Measurements from ENCODE around the gene EIF4E2.
"Not testable (repeated sequence)": the region's sequence is repeated elsewhere in the genome, so short reads cannot be mapped to it uniquely, and the experiment has no call there.

EIF4E2 gene

DNA sequence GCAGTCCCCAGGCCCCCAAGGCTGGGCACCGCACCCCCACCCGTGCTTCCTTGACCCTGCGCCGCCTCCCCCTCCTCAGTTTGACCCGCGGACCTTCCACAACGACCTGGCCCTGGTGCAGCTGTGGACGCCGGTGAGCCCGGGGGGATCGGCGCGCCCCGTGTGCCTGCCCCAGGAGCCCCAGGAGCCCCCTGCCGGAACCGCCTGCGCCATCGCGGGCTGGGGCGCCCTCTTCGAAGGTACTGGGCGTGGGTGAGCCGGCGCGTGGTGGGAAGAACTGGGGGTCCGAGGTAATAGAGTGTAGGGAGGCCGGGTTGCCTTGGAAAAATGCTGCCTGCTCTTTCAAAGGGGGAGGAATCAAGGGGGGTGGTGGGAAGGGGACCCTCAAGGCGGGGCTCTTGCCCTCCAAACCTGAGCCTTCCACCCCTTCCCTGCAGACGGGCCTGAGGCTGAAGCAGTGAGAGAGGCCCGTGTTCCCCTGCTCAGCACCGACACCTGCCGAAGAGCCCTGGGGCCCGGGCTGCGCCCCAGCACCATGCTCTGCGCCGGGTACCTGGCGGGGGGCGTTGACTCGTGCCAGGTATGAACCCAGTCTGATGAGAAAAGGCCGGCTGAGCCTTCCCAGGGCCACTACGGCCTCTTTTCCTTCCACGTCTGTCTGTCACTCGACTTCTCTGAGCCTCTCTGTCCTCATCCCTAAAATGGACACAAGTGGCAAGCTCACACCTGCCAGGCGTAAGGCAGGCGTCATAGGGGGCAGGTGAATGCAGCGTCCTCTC lies 27.7 kb upstream of the EIF4E2 start:
- no peak for DNase-seq (ENCODE audit: low read depth)

DNA sequence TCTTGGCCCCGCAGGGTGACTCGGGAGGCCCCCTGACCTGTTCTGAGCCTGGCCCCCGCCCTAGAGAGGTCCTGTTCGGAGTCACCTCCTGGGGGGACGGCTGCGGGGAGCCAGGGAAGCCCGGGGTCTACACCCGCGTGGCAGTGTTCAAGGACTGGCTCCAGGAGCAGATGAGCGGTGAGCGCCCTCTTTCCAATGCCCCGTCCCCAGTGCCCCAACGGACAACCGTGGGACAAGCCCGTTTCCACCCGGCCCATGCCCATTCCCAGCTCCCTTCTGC lies 27.1 kb upstream of the EIF4E2 start:
- no peak for DNase-seq (ENCODE audit: low read depth)

DNA sequence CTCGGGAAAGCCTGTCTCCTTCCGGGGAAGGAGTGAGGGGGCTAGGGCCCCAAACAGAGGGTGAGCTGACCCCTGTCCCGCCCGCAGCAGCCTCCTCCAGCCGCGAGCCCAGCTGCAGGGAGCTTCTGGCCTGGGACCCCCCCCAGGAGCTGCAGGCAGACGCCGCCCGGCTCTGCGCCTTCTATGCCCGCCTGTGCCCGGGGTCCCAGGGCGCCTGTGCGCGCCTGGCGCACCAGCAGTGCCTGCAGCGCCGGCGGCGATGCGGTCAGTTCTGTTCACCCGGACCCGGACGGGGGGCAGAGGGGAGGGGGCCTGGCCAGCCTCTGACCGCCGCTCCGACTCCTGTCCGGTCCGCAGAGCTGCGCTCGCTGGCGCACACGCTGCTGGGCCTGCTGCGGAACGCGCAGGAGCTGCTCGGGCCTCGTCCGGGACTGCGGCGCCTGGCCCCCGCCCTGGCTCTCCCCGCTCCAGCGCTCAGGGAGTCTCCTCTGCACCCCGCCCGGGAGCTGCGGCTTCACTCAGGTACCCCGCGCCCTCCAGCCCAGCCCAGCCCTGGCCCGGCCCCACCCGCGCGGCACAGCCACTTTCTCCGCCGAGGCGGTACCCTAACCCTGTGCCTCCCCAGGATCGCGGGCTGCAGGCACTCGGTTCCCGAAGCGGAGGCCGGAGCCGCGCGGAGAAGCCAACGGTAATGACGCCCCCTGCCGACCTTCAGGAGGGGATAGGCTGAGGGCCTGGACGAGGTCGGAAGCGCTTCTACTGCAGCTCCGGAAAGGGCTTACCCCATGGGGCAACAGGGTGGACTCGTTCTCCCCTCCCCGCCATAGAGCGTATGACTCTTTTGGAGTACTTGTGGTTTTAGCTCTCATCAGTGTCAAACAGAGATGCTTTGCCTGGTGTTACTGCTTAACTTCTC lies 26.5 kb upstream of the EIF4E2 start:
- no peak for DNase-seq (ENCODE audit: low read depth)

DNA sequence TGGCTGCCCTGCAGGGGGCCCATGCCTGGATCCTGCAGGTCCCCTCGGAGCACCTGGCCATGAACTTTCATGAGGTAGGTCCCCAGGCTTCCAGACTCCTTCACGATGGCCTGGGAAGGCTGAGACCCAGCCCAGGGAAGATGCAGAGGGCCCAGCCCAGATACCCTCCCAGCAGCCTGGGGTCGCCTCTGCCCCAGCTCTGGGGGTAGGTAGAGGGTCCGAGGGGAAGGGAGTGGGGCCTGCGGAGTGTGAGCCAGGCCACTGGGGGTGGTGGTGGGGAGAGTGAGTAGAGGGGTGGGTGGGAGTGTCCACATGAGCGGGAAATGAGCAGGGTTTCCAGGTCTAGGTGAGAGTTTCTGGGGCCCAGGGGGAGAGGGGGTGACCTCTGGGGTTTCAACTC lies 25.7 kb upstream of the EIF4E2 start:
- DNase-seq (ENCODE audit: low read depth): no peak

DNA sequence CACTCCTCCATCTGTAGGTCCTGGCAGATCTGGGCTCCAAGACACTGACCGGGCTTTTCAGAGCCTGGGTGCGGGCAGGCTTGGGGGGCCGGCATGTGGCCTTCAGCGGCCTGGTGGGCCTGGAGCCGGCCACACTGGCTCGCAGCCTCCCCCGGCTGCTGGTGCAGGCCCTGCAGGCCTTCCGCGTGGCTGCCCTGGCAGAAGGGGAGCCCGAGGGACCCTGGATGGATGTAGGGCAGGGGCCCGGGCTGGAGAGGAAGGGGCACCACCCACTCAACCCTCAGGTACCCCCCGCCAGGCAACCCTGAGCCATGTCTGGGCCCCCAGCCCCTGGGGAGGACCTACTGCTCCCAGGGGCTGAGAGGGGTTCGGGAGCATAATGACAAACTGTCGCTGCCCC lies 25.3 kb upstream of the EIF4E2 start:
- DNase-seq (ENCODE audit: low read depth): no peak

DNA sequence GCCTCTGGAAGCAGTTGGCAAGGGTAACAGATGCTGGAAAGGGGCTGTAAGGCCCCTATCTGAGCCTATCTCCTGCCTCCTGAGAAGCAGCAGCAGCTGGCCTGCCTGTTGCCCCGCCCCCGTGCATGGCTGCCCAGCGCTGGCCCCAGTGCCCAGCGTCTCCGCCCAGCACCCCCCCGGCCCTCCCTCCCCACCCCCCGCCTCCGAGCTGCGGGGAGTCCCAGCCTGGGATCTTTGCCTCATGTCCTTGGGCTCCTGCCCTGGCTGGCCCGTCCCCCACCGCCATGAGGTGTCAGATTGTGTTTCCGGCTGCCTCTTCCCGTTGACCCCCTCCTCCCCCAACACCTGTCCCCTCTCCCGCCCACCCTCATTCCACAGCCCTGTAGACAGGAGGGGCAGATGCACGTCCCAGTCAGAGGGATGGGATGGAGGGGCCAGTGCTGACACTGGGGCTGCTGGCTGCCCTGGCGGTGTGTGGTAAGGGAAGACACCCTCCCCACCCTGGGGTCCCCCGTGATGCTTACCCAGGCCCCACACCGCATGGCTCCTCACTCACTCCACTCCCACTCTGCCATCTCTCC lies 24.6 kb upstream of the EIF4E2 start, which contains the start of gene CHRND:
Gene CHRND (plus strand): TSS at position 370 of the 581 bp plus-strand sequence. CDS start 56 bp downstream, at position 426.
- no peak for DNase-seq (ENCODE audit: low read depth)

DNA sequence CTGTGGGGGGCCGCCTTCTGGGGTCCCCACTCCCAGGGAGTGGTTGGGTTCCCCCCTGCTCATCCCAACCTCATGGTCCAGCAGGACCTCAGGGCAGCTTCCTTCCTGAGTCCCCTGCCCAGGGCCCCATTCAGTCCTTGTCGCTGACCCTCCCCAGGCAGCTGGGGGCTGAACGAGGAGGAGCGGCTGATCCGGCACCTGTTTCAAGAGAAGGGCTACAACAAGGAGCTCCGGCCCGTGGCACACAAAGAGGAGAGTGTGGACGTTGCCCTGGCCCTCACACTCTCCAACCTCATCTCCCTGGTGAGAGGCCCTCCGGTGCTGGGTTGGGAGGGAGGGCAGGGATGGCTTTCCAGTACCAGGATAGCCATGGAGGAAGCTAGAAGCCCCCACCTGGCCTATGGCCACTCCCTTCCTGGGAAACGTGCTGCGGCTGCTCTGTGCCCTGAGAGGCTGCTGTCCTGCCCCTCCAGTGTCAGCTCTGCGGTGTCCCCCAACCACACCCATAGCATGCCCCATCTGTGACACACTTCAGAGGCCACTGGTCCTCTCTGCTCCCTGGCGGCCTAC lies 24.0 kb upstream of the EIF4E2 start:
- DNase-seq (ENCODE audit: low read depth): no peak

DNA sequence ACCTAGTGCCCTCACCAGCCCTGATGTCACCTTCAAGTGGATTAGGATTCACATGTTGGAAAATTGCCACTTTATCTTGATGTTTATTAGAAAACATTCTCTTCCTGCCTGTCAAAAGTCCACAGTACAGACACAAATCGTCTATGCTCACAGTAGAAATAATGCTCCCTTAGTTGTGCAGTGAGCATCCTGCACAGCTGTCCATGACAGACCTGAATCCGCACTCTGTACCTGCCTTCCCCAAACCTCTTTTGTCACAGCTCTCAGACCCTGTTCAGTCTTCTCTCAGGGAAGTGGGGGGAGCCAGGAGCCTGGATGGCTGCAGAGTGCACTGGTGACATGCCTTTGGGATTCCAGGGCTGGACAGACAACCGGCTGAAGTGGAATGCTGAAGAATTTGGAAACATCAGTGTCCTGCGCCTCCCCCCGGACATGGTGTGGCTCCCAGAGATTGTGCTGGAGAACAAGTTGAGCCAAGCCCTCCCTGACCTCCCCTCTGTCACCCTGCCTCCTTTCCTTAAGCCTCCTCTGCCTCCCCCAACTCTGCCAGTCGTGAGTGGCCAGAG lies 22.5 kb upstream of the EIF4E2 start:
- DNase-seq (ENCODE audit: low read depth): no peak

DNA sequence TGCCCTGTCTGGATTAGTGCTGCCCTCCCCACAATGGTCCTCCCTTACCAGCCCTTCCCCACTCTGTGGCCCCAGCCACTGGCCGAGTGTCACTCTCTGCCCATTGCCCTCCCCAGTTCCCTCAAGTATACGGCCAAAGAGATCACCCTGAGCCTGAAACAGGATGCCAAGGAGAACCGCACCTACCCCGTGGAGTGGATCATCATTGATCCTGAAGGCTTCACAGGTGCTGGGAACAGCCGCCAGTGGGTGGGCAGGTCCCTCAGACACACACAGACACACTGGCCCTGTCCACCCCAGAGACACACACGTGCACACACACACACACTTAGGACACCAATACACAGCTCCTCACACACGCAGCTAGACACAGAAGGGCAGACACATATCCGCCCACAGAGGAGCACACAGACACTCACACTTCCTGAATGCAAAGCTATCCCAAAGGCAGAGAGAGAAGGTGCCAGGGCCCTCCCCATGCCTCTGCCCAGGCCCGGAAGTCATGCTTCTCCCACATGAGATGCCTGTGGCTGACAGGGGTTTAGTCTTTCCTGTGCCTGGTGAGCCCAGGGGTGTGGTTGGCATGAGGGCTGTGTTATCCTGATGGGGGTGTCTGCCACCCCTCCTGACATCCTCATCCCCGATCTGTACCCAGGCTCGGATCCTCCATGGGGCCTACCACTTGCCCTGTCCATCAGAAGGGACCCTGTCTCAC lies 21.6 kb upstream of the EIF4E2 start:
- no peak for DNase-seq (ENCODE audit: low read depth)

DNA sequence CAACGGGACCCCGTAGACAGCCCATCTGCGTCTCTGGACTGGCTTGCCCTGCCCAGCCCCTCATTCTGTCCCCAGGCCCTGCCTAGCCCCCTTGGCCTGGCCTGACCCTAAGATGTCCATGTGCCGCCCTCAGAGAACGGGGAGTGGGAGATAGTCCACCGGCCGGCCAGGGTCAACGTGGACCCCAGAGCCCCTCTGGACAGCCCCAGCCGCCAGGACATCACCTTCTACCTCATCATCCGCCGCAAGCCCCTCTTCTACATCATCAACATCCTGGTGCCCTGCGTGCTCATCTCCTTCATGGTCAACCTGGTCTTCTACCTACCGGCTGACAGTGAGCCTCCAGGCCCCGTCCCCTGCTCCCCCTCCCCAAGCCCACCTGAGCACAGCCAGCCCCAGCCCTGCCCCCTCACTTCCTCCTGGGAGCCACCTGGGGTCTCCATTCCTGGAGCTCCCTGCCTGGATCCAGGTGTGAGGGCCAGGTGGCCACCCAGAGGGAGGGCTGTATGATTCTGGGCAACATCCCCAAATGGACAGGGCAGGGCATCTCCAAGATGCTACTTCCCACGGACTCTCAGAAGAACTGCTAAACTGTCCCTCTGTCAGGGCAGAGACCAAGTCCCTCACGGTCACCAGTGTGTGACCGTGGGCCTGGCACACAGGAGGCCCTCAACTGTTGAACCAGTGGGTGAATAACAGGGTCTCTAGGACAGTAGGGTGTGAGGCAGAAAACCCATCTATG lies 20.5 kb upstream of the EIF4E2 start:
- no peak for DNase-seq (ENCODE audit: low read depth)

DNA sequence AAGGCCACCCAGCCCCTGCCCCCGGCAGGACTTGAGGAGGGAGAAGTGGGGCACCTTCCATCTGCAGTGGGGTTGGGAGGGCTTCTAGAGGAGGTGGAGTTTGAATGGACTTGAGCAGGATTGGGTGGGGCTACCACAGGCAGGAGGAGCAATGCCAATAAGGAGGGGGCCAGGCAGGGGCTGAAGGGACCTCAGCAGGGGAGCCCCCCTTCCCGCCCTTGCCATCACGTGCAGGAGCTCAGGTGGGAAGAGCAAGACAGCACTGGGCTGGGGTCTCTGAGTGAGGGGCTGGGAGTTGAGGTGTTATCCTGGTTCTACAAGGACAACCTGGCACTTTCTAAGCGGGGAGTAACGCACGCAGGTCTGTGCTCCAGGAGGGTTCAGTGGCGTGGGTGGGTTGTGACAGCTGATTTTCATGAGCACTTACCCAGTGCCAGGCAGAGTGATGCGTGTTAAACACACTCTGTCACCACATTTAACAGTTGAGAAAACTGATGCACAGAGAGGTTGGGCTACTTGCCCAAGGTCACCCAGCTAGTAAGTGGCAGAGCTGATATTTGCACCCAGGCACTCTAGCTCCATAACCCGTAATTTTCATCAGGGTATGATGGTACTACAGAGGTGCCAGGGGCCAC lies 19.7 kb upstream of the EIF4E2 start:
- DNase-seq (ENCODE audit: low read depth): no peak

DNA sequence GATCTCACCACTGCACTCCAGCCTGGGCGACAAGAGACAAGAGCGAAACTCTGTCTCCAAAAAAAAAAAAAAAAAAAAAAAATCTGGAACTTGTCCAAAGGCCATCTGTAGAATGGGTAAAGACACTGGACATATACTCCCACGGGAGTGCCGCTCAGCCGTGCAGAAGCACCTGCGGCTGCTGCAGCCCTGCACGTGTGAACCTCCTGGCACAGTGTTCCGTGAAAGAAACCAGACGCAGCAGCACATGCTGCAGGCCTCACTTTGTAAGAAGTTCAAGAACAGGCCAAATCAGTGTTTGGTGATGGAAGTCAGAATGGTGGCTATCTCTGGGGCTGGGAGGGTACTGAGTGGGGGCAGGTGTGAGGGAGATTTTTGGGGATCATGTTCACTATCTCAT lies 18.1 kb upstream of the EIF4E2 start:
- no peak for DNase-seq (ENCODE audit: low read depth)

DNA sequence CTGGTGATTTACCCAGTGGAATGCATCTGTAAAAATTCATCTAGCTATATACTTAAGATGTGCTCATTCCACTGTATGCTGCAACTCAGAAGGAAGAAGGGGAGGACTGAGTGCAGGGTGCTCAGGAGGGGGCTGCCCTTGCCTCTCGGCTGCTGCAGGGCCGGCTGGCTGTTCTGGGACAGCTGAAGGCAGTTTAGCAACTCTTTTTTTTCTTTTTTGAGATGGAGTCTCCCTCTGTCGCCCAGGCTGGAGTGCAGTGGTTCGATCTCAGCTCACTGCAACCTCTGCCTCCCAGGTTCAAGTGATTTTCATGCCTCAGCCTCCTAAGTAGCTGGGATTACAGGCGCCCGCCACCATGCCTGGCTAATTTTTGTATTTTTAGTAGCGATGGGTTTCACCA lies 17.7 kb upstream of the EIF4E2 start:
- DNase-seq (ENCODE audit: low read depth): not testable (repeated sequence)

DNA sequence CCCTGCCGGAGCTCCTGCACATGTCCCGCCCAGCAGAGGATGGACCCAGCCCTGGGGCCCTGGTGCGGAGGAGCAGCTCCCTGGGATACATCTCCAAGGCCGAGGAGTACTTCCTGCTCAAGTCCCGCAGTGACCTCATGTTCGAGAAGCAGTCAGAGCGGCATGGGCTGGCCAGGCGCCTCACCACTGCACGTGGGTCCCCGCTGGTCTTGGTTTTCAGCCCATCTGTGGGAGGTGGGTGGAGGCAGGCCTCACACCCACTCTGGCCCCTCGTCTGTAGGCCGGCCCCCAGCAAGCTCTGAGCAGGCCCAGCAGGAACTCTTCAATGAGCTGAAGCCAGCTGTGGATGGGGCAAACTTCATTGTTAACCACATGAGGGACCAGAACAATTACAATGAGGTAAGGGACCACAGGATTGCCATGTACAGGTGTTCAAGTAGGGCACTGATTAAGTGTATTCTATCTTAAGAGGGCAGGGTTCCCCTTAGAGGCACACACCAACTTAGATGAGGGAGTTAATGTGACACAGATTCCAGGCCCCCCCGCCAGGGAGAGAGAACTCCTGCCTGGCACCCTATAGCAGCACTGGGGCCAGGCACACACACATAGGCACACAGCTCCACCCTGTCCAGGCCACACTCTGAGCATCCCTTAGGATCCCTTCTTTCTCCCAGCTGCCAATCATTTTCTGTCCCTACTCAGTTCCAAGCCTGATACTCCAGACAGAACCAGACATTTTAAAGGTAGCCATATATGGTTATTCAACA lies 16.4 kb upstream of the EIF4E2 start:
- no peak for DNase-seq (ENCODE audit: low read depth)

DNA sequence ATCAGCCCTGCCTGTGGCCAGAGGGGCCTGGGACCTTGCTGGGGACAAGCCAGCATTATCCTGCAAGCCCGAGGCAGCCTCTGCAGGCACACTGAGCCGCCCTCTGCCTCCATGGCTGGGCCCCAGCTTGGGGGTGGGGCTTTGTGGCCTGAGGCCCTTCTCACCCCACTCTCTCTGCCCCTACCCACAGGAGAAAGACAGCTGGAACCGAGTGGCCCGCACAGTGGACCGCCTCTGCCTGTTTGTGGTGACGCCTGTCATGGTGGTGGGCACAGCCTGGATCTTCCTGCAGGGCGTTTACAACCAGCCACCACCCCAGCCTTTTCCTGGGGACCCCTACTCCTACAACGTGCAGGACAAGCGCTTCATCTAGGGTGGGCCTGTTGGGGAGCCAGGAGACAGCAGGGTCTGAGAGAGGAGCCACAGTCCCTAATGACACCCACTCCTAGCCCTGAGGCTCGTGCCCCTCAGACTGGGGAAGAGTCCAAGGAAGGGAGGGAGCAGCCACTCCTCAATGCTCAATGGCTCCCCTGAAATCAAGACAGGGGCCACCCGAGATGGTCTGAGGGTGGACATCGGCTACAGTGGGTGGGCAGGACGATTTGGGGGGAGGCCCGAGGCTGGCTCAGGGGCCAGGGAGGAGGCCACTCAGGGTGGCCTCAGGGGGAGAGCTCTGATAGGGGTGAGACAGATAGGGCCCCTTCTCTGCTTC lies 15.4 kb upstream of the EIF4E2 start:
- no peak for DNase-seq (ENCODE audit: low read depth)

DNA sequence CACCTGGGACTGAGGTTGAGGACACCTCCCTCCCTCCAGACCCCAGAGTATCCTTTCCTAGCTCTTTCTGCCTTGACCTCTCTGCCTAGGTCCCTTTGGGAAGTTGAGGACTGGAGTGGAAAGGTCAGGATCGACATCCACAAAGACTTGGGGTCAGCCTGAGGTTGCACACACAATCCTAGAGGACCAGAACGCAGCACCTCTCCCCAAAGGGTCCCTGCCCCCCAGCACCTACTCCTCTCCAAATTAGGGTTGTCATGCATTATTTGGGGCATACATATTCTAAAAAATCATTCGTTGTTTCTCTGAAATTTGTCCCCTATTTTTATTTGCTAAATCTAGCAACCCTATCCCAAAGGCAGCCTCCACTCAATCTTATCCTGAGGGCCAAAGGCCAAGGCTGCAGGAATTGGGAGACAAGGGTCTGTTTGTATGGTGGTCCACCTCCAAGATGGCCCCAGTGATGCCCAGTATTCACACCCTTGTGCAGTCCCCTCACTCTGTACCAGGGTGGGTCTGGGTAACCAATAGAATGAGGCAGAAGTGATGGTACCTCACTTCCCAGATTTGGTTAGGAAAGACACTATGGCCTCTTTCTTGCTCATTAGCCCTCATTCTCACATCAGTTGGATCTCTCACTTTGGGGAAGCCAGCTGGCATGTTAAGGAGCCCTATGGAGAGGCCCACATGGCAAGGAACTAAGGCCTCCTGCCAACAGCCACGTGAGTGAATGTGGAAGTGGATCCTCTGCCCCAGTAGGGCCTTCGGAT lies 14.5 kb upstream of the EIF4E2 start:
- DNase-seq (ENCODE audit: low read depth): no peak

DNA sequence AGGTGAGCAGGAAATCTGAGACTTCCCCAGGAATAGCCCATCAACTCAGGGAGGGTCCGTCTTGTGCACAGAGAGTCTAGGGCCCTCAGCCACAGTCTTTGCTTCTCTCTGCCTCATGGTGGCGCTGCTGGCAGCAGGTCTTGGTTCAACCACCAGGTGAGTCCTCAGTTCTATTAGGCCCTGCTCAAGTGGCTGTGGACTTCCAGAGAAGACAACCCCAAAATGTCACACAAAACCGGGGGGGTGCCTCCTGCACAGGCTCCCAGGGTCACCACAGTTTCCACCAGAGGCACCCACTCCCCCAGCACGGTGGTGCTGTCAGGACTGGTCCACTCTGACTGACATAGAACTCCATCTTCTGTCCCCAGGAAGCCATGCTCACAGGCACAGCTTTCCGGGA lies 13.4 kb upstream of the EIF4E2 start:
- DNase-seq (ENCODE audit: low read depth): no peak

DNA sequence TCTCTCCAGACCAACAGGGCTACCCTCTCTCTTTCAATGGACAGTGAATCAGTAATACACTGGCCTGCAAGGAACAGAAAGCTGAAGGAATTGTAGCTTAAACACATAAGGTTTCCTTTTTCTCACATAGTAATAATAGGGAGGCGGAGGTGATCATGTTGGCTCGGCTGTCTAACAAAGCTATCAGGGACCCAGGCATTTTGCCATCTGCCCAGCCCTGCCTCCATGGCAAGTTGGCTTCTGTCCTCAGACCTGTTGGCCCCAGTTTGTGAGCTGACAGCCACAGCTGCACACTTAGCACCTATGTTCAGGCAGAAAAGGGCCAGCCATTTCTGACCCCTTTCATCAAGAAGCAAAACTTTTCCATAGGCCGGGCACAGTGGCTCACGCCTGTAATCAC lies 13.0 kb upstream of the EIF4E2 start:
- no peak for DNase-seq (ENCODE audit: low read depth)

All from activated T-helper 1 cell treated with Interleukin-2 at 50 U/mL for 16 hours (primary cell).